Left ventricle myocardium inferior (tissue), 1 donor: ENCODE results near the gene TMED7. TPM values are rescaled to one million over a fixed set of nuclear protein-coding genes. Genes with fewer than 3 reads are reported as not detected.

Source experiments
- DNase-seq: peaks from one replicate; pipeline ENCODE4 v3.0.0-alpha.2; 2020
- H3K27ac ChIP-seq: fragments of 200-600 bp; replicated peaks from 2 replicates; pipeline ENCODE4 v1.8.0; 2021
- H3K27me3 ChIP-seq: fragments of 200-600 bp; 2 replicates; pipeline ENCODE4 v1.8.0; 2021; ENCODE audit warnings: low read depth
- H3K36me3 ChIP-seq: fragments of 200-600 bp; 2 replicates; pipeline ENCODE4 v1.8.0; 2021
- H3K4me1 ChIP-seq: fragments of 200-600 bp; 2 replicates; pipeline ENCODE4 v1.8.0; 2021
- H3K4me3 ChIP-seq: fragments of 200-600 bp; 2 replicates; pipeline ENCODE4 v1.8.0; 2021; ENCODE audit warnings: mild to moderate bottlenecking, moderate library complexity
- H3K9me3 ChIP-seq: fragments of 200-600 bp; replicated peaks from 2 replicates; pipeline ENCODE4 v1.8.0; 2021
- CTCF ChIP-seq: fragments of 200-600 bp; IDR thresholded peaks from 2 replicates; pipeline ENCODE4 v1.8.0; 2021; ENCODE audit warnings: antibody characterized with exemption, mild to moderate bottlenecking, borderline replicate concordance
- intact Hi-C: fragments of 100-400 bp; cut with micrococcal nuclease; formaldehyde crosslinking; loops from one replicate; pipeline ENCODE4 v1.11.0; 2022
- total RNA-seq: library from RNA; stranded (reverse); fragmentation: NEBNext Ultra II Directional; extraction: Animal tissue kit (Norgen Biotek cat#: 25700); gene quantifications from one replicate; pipeline ENCODE4 v1.2.1, GENCODE V29; 2021
- donor health status: DM: no; HTN: yes; CAD: no; lungs with severe emphysema.

The TMED7 gene
- total RNA-seq, 1 donor from 2014 or later, result 77.5 TPM

DNA sequence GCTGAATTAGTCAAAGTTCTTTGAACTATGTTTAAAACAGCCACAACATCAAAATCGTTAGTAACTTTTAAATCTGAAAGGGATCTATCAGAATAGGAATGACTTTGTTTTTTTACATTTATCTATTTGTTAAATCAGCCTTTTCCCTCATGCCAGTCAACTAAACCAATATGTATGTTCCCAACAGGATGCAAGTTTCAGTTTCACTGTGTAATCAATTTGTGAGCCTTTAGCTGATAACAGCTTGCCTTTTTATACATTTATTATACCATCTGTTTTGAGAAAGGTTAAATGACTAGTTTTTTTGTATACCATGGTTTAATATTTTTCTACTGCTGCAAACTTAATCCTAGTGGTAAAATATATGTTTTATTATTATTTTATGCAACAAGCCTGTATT is 8.9 kb downstream of the TMED7 start:
- DNase-seq, result no peak
- Histone ChIP-seq H3K4me3 (no peak overlapping the region), H3K9me3 (no peaks in the 10 kb centered on the region), H3K36me3 (peaks cover 67% of the 10 kb centered on the region), H3K4me1 (peaks cover 18% of the 10 kb centered on the region), H3K27me3 (no peaks in the 10 kb centered on the region), H3K27ac (no peak overlapping the region)
- intact Hi-C loops, result no loop called here
- no peak for TF ChIP-seq CTCF

DNA sequence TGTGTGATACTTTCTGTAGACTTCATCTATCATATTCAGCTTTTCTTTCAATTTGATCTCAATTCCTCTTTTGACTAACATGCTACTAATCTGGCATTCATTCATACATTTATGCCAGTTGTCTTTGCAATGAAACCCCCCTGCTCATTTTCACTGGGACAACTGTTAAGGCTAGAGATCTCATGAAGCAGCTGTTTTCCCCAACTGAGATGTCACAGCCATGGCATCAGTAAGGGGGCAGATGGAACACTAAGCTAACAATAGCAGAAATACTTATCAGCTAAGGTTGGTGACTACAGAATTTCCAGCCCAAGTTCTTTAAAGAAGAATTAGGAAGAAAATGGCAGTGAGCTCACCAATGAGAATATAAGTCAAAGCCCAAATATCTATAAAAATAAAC is 9.4 kb downstream of the TMED7 start:
- no peaks in the 10 kb centered on the region for H3K9me3 ChIP-seq
- H3K27me3 ChIP-seq, result no peaks in the 10 kb centered on the region
- H3K27ac ChIP-seq, result no peak overlapping the region
- H3K4me3 ChIP-seq, result no peak overlapping the region
- no peak for TF ChIP-seq CTCF
- intact Hi-C loops, result no loop called here
- DNase-seq, result no peak
- H3K4me1 ChIP-seq, result peaks cover 14% of the 10 kb centered on the region
- H3K36me3 ChIP-seq, result peaks cover 67% of the 10 kb centered on the region

GRCh38 chr5:115611873-115612272 is 14.0 kb downstream of the TMED7 start:
- peaks cover 42% of the 10 kb centered on the region for H3K36me3 ChIP-seq
- H3K27ac ChIP-seq, result no peak overlapping the region
- H3K27me3 ChIP-seq, result no peaks in the 10 kb centered on the region
- H3K9me3 ChIP-seq, result no peaks in the 10 kb centered on the region
- intact Hi-C loops, result no loop called here
- H3K4me3 ChIP-seq, result no peak overlapping the region
- H3K4me1 ChIP-seq, result peaks cover 25% of the 10 kb centered on the region
- TF ChIP-seq CTCF, result no peak
- no peak for DNase-seq

DNA sequence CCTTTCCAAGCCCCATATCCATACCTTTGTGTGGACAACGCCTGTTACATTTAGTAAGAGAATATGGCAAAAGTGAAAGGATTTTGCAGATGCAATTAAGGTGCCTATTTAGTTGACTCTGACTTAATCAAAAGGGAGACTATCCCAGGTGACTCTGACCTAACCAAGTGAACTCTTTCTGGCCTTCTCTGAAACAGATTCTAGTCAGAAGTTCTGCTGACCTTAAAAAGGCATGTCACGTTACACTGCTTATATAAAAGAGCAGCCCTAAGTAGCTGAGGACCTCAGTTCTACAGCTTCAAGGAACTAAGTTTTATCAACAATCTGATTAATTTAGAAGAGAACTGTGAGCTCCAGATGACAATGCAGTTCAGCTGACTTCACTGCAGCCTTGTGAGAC is 17.9 kb downstream of the TMED7 start:
- H3K27ac ChIP-seq, result peak overlapping the region; percentile 24
- DNase-seq, result no peak
- no peak for TF ChIP-seq CTCF
- intact Hi-C loops, result no loop called here
- peaks cover 31% of the 10 kb centered on the region for H3K4me1 ChIP-seq
- peaks cover 9% of the 10 kb centered on the region for H3K36me3 ChIP-seq
- no peak overlapping the region for H3K4me3 ChIP-seq
- no peaks in the 10 kb centered on the region for H3K9me3 ChIP-seq
- no peaks in the 10 kb centered on the region for H3K27me3 ChIP-seq

GRCh38 chr5:115605436-115605835 is 20.4 kb downstream of the TMED7 start:
- Histone ChIP-seq H3K9me3 (no peaks in the 10 kb centered on the region), H3K4me3 (no peak overlapping the region), H3K27ac (no peak overlapping the region), H3K4me1 (peaks cover 53% of the 10 kb centered on the region), H3K36me3 (peaks cover under 1% of the 10 kb centered on the region), H3K27me3 (no peaks in the 10 kb centered on the region)
- intact Hi-C loops, result no loop called here
- DNase-seq, result no peak
- TF ChIP-seq CTCF, result no peak

GRCh38 chr5:115602591-115603125 is 23.2 kb downstream of the TMED7 start:
- Histone ChIP-seq H3K4me1 (peaks cover 65% of the 10 kb centered on the region), H3K27ac (peak overlapping the region; percentile 94), H3K36me3 (no peaks in the 10 kb centered on the region), H3K27me3 (no peaks in the 10 kb centered on the region), H3K9me3 (no peaks in the 10 kb centered on the region), H3K4me3 (peak overlapping the region; percentile 87)
- intact Hi-C loops, result no loop called here
- TF ChIP-seq CTCF, result no peak
- no peak for DNase-seq
